ENCODE measurements around the gene MSH5. TPM values are rescaled to one million over a fixed set of nuclear protein-coding genes. Genes with fewer than 3 reads are reported as not detected.

MSH5 gene
- total and polyA plus RNA-seq, 2 experiments from 2014 or later: 12.1 to 23.9 TPM

DNA sequence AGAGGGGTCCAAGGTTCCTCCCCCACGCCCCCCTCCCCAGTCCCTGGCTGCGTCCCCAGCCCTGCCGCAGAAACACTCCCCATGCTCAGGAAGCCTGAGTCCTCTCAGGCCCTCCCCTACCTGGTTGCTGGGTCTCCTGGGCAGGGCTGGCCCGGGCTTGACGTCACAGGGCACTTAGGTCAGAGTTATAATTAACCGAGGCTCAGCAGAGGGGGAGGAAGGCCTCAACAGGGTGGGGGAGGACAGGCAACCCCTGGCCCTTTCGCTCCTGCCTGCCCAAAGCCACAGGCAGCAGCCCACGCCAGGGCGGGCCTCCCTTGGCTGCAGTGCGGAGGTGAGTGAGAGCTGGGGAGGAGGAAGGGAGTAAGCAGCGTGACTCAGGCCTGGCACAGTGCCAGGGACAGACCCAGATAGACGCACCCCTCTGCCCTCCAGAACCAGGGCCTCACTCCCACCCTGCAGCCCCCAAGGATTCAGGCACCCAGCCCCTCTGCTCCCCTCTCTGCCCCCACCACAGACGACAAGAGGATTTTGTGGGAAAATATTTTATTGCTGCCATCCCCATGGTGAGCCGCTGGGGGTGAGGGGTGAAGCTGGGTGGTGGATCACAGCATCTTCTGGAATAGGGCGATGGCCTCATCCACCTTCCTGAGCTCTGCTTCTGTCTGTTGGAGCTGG lies 37.3 kb downstream of the MSH5 start, which contains the start of gene VWA7:
Gene VWA7, minus strand, starts transcription at position 340 of the 678 bp plus-strand sequence. CDS start 549 bp downstream, outside the sequence.
- Mint-ChIP-seq H3K27me3 (ENCODE audit: insufficient read depth, low read depth, poor library complexity) (peaks cover 23% of the 10 kb centered on the region), H3K4me3 (no peak within 1 kb of the TSS), H3K27ac (peak within 1 kb of the TSS; percentile 45; the same call in 1 of the 2 replicates), H3K4me1 (no peaks in the 10 kb centered on the region), H3K36me3 (ENCODE audit: low read depth) (peaks cover 23% of the 10 kb centered on the region), H3K9me3 (no peaks in the 10 kb centered on the region)
- Histone ChIP-seq H3K4me2 (0 out of 2 replicates have a peak within 1 kb of the TSS, but pooled peaks have one; percentile 20), H3K9me2 (ENCODE audit: insufficient read depth) (no peaks in the 10 kb centered on the region), H3K4me3 (no peak within 1 kb of the TSS), H3K36me3 (ENCODE audit: insufficient read depth) (no peaks in the 10 kb centered on the region), H4K20me1 (replicated peaks; ENCODE audit: insufficient read depth) (no peaks in the 10 kb centered on the region; the same call in 1 of the 2 replicates), H3K4me1 (ENCODE audit: insufficient read depth) (no peaks in the 10 kb centered on the region), H3F3A (replicated peaks; ENCODE audit: low read depth) (peaks cover 4% of the 10 kb centered on the region; the same call in 1 of the 2 replicates), H2AFZ (no peak within 1 kb of the TSS), H3K27ac (ENCODE audit: low read depth) (peak within 1 kb of the TSS; percentile 72; the same call in 1 of the 2 replicates), H3K79me2 (replicated peaks; ENCODE audit: insufficient read depth) (no peaks in the 10 kb centered on the region), H3K27me3 (ENCODE audit: insufficient read depth) (no peaks in the 10 kb centered on the region)
- ATAC-seq (peak; percentile 38), DNase-seq (ENCODE audit: low spot score) (peak; percentile 39)
- TF ChIP-seq JUNB (IDR thresholded peaks at IDR 0.05; ENCODE audit: unreplicated experiment) (no peak), EZH2 (IDR thresholded peaks at IDR 0.05; ENCODE audit: low read depth, unreplicated experiment) (no peak), EZH2phosphoT487 (IDR thresholded peaks at IDR 0.05; ENCODE audit: unreplicated experiment) (no peak), CREB1 (CRISPR knock-in tag; IDR thresholded peaks at IDR 0.05; ENCODE audit: low read depth) (peak; percentile 54; the same call in 1 of the 2 replicates), STAT1 (IDR thresholded peaks at IDR 0.05; ENCODE audit: unreplicated experiment) (no peak), ZNF331 (CRISPR knock-in tag; IDR thresholded peaks at IDR 0.05; ENCODE audit: low read depth) (no peak), POLR2AphosphoS5 (IDR thresholded peaks at IDR 0.05; ENCODE audit: low read depth) (peak; percentile 48), REST (IDR thresholded peaks at IDR 0.05; ENCODE audit: unreplicated experiment) (no peak), ZNF114 (CRISPR knock-in tag; IDR thresholded peaks at IDR 0.05) (no peak), NANOG (IDR thresholded peaks at IDR 0.05; ENCODE audit: borderline replicate concordance) (no peak)
- TF ChIP-seq, protein P1, sequence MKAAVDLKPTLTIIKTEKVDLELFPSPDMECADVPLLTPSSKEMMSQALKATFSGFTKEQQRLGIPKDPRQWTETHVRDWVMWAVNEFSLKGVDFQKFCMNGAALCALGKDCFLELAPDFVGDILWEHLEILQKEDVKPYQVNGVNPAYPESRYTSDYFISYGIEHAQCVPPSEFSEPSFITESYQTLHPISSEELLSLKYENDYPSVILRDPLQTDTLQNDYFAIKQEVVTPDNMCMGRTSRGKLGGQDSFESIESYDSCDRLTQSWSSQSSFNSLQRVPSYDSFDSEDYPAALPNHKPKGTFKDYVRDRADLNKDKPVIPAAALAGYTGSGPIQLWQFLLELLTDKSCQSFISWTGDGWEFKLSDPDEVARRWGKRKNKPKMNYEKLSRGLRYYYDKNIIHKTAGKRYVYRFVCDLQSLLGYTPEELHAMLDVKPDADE (IDR thresholded peaks at IDR 0.05): no peak
- TF ChIP-seq, protein P2, sequence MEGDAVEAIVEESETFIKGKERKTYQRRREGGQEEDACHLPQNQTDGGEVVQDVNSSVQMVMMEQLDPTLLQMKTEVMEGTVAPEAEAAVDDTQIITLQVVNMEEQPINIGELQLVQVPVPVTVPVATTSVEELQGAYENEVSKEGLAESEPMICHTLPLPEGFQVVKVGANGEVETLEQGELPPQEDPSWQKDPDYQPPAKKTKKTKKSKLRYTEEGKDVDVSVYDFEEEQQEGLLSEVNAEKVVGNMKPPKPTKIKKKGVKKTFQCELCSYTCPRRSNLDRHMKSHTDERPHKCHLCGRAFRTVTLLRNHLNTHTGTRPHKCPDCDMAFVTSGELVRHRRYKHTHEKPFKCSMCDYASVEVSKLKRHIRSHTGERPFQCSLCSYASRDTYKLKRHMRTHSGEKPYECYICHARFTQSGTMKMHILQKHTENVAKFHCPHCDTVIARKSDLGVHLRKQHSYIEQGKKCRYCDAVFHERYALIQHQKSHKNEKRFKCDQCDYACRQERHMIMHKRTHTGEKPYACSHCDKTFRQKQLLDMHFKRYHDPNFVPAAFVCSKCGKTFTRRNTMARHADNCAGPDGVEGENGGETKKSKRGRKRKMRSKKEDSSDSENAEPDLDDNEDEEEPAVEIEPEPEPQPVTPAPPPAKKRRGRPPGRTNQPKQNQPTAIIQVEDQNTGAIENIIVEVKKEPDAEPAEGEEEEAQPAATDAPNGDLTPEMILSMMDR (conservative IDR thresholded peaks at IDR 0.05; ENCODE audit: low read depth in 2 of 2): no peak
- TF ChIP-seq, protein P3, sequence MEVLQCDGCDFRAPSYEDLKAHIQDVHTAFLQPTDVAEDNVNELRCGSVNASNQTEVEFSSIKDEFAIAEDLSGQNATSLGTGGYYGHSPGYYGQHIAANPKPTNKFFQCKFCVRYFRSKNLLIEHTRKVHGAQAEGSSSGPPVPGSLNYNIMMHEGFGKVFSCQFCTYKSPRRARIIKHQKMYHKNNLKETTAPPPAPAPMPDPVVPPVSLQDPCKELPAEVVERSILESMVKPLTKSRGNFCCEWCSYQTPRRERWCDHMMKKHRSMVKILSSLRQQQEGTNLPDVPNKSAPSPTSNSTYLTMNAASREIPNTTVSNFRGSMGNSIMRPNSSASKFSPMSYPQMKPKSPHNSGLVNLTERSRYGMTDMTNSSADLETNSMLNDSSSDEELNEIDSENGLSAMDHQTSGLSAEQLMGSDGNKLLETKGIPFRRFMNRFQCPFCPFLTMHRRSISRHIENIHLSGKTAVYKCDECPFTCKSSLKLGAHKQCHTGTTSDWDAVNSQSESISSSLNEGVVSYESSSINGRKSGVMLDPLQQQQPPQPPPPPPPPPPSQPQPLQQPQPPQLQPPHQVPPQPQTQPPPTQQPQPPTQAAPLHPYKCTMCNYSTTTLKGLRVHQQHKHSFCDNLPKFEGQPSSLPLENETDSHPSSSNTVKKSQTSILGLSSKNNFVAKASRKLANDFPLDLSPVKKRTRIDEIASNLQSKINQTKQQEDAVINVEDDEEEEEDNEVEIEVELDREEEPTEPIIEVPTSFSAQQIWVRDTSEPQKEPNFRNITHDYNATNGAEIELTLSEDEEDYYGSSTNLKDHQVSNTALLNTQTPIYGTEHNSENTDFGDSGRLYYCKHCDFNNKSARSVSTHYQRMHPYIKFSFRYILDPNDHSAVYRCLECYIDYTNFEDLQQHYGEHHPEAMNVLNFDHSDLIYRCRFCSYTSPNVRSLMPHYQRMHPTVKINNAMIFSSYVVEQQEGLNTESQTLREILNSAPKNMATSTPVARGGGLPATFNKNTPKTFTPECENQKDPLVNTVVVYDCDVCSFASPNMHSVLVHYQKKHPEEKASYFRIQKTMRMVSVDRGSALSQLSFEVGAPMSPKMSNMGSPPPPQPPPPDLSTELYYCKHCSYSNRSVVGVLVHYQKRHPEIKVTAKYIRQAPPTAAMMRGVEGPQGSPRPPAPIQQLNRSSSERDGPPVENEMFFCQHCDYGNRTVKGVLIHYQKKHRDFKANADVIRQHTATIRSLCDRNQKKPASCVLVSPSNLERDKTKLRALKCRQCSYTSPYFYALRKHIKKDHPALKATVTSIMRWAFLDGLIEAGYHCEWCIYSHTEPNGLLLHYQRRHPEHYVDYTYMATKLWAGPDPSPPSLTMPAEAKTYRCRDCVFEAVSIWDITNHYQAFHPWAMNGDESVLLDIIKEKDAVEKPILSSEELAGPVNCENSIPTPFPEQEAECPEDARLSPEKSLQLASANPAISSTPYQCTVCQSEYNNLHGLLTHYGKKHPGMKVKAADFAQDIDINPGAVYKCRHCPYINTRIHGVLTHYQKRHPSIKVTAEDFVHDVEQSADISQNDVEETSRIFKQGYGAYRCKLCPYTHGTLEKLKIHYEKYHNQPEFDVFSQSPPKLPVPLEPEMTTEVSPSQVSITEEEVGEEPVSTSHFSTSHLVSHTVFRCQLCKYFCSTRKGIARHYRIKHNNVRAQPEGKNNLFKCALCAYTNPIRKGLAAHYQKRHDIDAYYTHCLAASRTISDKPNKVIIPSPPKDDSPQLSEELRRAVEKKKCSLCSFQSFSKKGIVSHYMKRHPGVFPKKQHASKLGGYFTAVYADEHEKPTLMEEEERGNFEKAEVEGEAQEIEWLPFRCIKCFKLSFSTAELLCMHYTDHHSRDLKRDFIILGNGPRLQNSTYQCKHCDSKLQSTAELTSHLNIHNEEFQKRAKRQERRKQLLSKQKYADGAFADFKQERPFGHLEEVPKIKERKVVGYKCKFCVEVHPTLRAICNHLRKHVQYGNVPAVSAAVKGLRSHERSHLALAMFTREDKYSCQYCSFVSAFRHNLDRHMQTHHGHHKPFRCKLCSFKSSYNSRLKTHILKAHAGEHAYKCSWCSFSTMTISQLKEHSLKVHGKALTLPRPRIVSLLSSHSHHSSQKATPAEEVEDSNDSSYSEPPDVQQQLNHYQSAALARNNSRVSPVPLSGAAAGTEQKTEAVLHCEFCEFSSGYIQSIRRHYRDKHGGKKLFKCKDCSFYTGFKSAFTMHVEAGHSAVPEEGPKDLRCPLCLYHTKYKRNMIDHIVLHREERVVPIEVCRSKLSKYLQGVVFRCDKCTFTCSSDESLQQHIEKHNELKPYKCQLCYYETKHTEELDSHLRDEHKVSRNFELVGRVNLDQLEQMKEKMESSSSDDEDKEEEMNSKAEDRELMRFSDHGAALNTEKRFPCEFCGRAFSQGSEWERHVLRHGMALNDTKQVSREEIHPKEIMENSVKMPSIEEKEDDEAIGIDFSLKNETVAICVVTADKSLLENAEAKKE (CRISPR knock-in tag; IDR thresholded peaks at IDR 0.05): no peak
